Spinal cord (tissue), 4 donors: ENCODE data around the gene CCDC89. TPM values are rescaled to one million over a fixed set of nuclear protein-coding genes. Genes with fewer than 3 reads are reported as not detected.

ENCODE experiments used
- polyA plus RNA-seq, 2 donors: library from polyadenylated mRNA; unstranded; fragments of 120-200 nt; gene quantifications; one replicate each; pipeline ENCODE4 v1.2.1, GENCODE V29; 2013; ENCODE audit not compliant: insufficient read length in 2 of 2
- total RNA-seq, 2 donors: library from RNA; depleted of rRNA in 1 of 2; stranded (reverse); fragments of 120-200 nt in 1 of 2; fragments of >200 nt in 1 of 2; gene quantifications; one replicate each; pipeline versions ENCODE4 v1.2.3 to v1.2.4, GENCODE V29; 2013 to 2014

The CCDC89 gene
- total and polyA plus RNA-seq, 4 donors: 1.2 to 5.5 (median 1.7) TPM

Other genes with a start within 250 kb of the CCDC89 start
- 100 to 1,000 TPM in 1 of 2 donors, 10 to 100 TPM in 1; 37.7 to 111 TPM for gene DLG2, start 58.9 kb downstream of the CCDC89 start, total RNA-seq
- gene DLG2, start 58.9 kb downstream of the CCDC89 start, polyA plus RNA-seq: 10 to 100 TPM; 44.4 to 53.6 TPM
- gene TMEM126B, start 57.6 kb downstream of the CCDC89 start, total RNA-seq: 10 to 100 TPM; 68.4 to 70.9 TPM
- gene TMEM126B, start 57.6 kb downstream of the CCDC89 start, polyA plus RNA-seq: 10 to 100 TPM; 63.1 to 63.3 TPM
- gene TMEM126A, start 38.2 kb downstream of the CCDC89 start, total RNA-seq: 10 to 100 TPM; 30.7 to 40.7 TPM
- gene TMEM126A, start 38.2 kb downstream of the CCDC89 start, polyA plus RNA-seq: 10 to 100 TPM; 43.8 to 49.0 TPM
- gene CREBZF, start 21.1 kb downstream of the CCDC89 start, total RNA-seq: 10 to 100 TPM; 48.5 to 70.5 TPM
- 10 to 100 TPM; 70.0 to 79.5 TPM for gene CREBZF, start 21.1 kb downstream of the CCDC89 start, polyA plus RNA-seq
- 10 to 100 TPM; 28.3 to 34.7 TPM for gene SYTL2, start 124.9 kb upstream of the CCDC89 start, total RNA-seq
- 10 to 100 TPM; 24.0 to 24.6 TPM for gene SYTL2, start 124.9 kb upstream of the CCDC89 start, polyA plus RNA-seq
- gene CCDC83, start 169.2 kb upstream of the CCDC89 start, total RNA-seq: not detected
- not detected for gene CCDC83, start 169.2 kb upstream of the CCDC89 start, polyA plus RNA-seq